Activated naive CD4-positive, alpha-beta T cell treated with anti-CD3 and anti-CD28 coated beads, Interleukin-2, amount 50 U/mL, for 24 hours (primary cell): Measurements from ENCODE around the gene DRAP1.

Experiments used
- H3K27ac Mint-ChIP-seq: one replicate; pipeline ENCODE4 v1.8.0; 2021; ENCODE audit warnings: mild to moderate bottlenecking, mixed read lengths
- H3K27me3 Mint-ChIP-seq: one replicate; pipeline ENCODE4 v1.8.0; 2021; ENCODE audit warnings: mixed read lengths
- H3K36me3 Mint-ChIP-seq: one replicate; pipeline ENCODE4 v1.8.0; 2021; ENCODE audit warnings: mixed read lengths
- H3K4me1 Mint-ChIP-seq: one replicate; pipeline ENCODE4 v1.8.0; 2021; ENCODE audit warnings: mixed read lengths
- H3K4me3 Mint-ChIP-seq: one replicate; pipeline ENCODE4 v1.8.0; 2021; ENCODE audit warnings: mild to moderate bottlenecking, mixed read lengths
- H3K9me3 Mint-ChIP-seq: one replicate; pipeline ENCODE4 v1.8.0; 2021; ENCODE audit warnings: mixed read lengths

The DRAP1 gene

DNA sequence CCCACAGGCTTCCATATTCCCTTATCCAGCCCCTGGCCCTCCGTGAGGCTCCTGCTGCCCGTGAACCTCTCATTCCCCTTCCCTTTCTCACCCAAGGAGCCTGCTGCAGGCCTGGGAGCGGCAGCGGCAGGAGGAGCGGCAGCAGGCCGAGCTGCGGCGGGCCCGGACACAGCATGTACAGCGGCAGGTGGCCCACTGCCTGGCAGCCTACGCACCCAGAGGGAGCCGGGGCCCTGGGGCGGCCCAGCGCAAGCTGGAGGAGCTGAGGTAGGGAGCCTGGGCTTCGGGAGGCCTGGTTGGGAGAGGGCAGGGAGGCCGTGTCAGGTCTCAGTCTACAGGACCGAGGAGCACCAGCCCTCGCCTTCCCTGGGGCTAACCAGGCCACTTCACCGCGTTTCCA lies 34.2 kb downstream of the DRAP1 start:
- H3K36me3 Mint-ChIP-seq, result no peaks in the 10 kb centered on the region

DNA sequence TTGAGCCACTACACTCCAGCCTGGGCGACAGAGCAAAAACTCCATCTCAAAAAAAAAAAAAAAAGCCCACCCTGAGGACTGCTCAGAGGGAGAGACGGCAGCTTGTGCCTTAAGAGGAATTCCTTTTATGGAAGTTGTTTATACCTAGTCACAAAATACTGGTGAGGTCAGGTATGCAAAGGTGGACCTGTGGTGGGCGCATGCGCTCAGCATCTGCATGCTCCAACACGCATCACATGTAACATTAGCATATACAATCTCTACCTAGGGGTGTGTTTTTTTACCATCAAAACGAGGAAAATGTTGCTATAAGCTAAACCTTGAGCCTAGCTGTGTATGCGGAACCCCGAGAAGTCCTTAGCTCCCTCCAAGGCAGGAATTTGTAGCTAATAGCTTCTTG lies 35.5 kb downstream of the DRAP1 start:
- Mint-ChIP-seq H3K27ac (no peak overlapping the region), H3K4me1 (peaks cover 21% of the 10 kb centered on the region), H3K36me3 (no peaks in the 10 kb centered on the region), H3K4me3 (no peak overlapping the region), H3K9me3 (no peaks in the 10 kb centered on the region), H3K27me3 (no peaks in the 10 kb centered on the region)

More for the DNA sequence above, 34.2 kb downstream of the DRAP1 start:
- Mint-ChIP-seq H3K27ac (no peak overlapping the region), H3K4me1 (peaks cover 20% of the 10 kb centered on the region), H3K4me3 (no peak overlapping the region), H3K27me3 (no peaks in the 10 kb centered on the region), H3K9me3 (no peaks in the 10 kb centered on the region)

GRCh38 chr11:65958291-65958690 lies 39.1 kb downstream of the DRAP1 start:
- H3K4me3 Mint-ChIP-seq, result peak overlapping the region; percentile 47

GRCh38 chr11:65958774-65959420 lies 39.7 kb downstream of the DRAP1 start:
- Mint-ChIP-seq H3K27me3 (no peaks in the 10 kb centered on the region), H3K4me3 (peak overlapping the region; percentile 11), H3K4me1 (peaks cover 49% of the 10 kb centered on the region), H3K36me3 (peaks cover 13% of the 10 kb centered on the region), H3K27ac (no peak overlapping the region), H3K9me3 (no peaks in the 10 kb centered on the region)

More at GRCh38 chr11:65958291-65958690, 39.1 kb downstream of the DRAP1 start:
- H3K27ac Mint-ChIP-seq, result peak overlapping the region; percentile 70
- H3K4me1 Mint-ChIP-seq, result peaks cover 43% of the 10 kb centered on the region
- H3K27me3 Mint-ChIP-seq, result no peaks in the 10 kb centered on the region
- peaks cover 13% of the 10 kb centered on the region for H3K36me3 Mint-ChIP-seq
- no peaks in the 10 kb centered on the region for H3K9me3 Mint-ChIP-seq

GRCh38 chr11:65960824-65961266 lies 41.6 kb downstream of the DRAP1 start:
- Mint-ChIP-seq H3K4me1 (peaks cover 54% of the 10 kb centered on the region), H3K4me3 (peak overlapping the region; percentile 94), H3K27ac (peak overlapping the region; percentile 99), H3K9me3 (no peaks in the 10 kb centered on the region), H3K27me3 (no peaks in the 10 kb centered on the region), H3K36me3 (peaks cover 16% of the 10 kb centered on the region)

GRCh38 chr11:65961267-65962140 lies 42.3 kb downstream of the DRAP1 start, which contains the start of gene SART1:
TSS of gene SART1 (plus strand) at chr11:65961734. CDS start at chr11:65961781, 47 bp downstream.
- Mint-ChIP-seq H3K9me3 (no peaks in the 10 kb centered on the region), H3K36me3 (peaks cover 17% of the 10 kb centered on the region), H3K27ac (peak within 1 kb of the TSS; percentile 99), H3K27me3 (no peaks in the 10 kb centered on the region), H3K4me1 (peaks cover 53% of the 10 kb centered on the region), H3K4me3 (peak within 1 kb of the TSS; percentile 94)

DNA sequence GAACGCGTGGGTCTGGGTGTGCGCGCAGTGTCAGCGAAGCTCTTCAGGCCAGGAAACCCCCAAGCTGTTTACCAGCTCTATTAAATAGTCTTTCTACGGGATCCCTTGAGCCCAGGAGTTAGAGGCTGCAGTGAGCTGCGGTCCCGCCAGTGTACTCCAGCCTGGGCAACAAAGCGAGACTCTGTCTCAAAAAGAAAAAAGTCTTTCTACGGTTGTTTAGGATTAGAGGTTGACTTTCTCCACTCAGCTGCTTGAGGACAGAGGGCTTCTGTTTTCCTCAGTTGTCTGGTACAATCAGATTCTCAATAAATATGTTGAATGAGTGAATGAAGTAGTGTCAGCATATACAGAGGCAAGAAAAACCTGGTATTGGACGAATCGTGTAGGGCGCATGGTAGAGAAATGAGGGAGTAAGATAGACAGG lies 42.9 kb downstream of the DRAP1 start:
- Mint-ChIP-seq H3K4me3 (peak overlapping the region; percentile 94), H3K27ac (peak overlapping the region; percentile 90), H3K27me3 (no peaks in the 10 kb centered on the region), H3K9me3 (no peaks in the 10 kb centered on the region), H3K4me1 (peaks cover 46% of the 10 kb centered on the region), H3K36me3 (peaks cover 17% of the 10 kb centered on the region)

- H3K9me3 Mint-ChIP-seq, result no peaks in the 10 kb centered on the region
- H3K27me3 Mint-ChIP-seq, result no peaks in the 10 kb centered on the region
- no peak overlapping the region for H3K27ac Mint-ChIP-seq
- peaks cover 22% of the 10 kb centered on the region for H3K36me3 Mint-ChIP-seq
- peaks cover 39% of the 10 kb centered on the region for H3K4me1 Mint-ChIP-seq
- no peak overlapping the region for H3K4me3 Mint-ChIP-seq
These were observed 45.7 kb downstream of the DRAP1 start for GRCh38 chr11:65964906-65965305.

- Mint-ChIP-seq H3K4me1 (peaks cover 41% of the 10 kb centered on the region), H3K36me3 (peaks cover 22% of the 10 kb centered on the region), H3K27me3 (no peaks in the 10 kb centered on the region), H3K9me3 (no peaks in the 10 kb centered on the region), H3K4me3 (no peak overlapping the region), H3K27ac (no peak overlapping the region)
These were observed 46.9 kb downstream of the DRAP1 start for GRCh38 chr11:65965986-65966762.

GRCh38 chr11:65967329-65967934 lies 48.2 kb downstream of the DRAP1 start:
- no peaks in the 10 kb centered on the region for H3K9me3 Mint-ChIP-seq
- peaks cover 22% of the 10 kb centered on the region for H3K36me3 Mint-ChIP-seq
- no peaks in the 10 kb centered on the region for H3K27me3 Mint-ChIP-seq
- no peak overlapping the region for H3K4me3 Mint-ChIP-seq
- H3K4me1 Mint-ChIP-seq, result peaks cover 38% of the 10 kb centered on the region
- H3K27ac Mint-ChIP-seq, result no peak overlapping the region

DNA sequence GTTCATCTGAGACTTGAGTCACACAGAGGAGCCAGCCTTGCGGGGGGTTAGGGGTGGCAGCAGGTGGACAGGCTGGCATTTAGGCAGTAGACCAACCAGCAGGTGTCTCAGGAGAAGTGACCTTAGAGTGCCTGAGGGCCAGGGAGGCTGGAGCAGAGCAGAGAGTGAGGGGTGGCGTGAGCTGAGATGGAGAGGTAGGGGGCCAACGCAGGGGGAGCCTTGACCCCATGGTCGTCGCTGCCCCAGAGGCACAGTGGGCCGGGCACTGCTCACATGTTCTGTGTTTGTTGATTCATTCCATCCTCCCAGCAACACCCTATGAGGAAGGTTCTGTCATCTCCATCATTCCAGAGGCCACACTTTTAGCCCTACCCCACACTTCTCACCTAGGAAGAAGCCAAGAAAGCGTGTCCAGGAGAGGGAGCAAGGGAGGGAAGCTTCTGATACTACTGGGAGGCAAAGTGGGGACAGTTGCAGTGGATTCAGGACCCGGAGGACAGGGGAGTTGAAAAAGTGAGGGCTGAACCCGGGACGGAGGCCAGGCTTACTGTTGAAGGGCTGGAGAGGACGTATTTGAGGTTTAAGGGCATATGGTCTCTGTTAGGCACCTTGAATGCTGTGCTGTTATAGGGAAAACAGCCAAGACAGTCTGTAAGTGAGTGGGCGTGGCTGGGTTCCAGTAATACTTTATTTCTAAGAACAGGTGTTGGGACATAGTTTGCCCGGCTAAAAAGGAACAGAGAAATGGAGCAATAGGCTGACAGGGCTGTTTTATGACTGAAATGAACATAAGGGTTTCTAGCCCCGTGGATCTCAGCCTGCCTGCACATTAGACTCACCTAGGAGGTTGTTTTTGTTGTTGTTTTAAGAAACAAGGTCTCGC lies 49.6 kb downstream of the DRAP1 start:
- no peak overlapping the region for H3K4me3 Mint-ChIP-seq
- no peaks in the 10 kb centered on the region for H3K27me3 Mint-ChIP-seq
- peaks cover 24% of the 10 kb centered on the region for H3K4me1 Mint-ChIP-seq
- peaks cover 17% of the 10 kb centered on the region for H3K36me3 Mint-ChIP-seq
- no peaks in the 10 kb centered on the region for H3K9me3 Mint-ChIP-seq
- peak overlapping the region; percentile 41 for H3K27ac Mint-ChIP-seq
